Endodermal cell (in vitro differentiated cells): ENCODE measurements around the gene PRSS21. TPM values are rescaled to one million over a fixed set of nuclear protein-coding genes. Genes with fewer than 3 reads are reported as not detected.

Experiments used
- DNase-seq: peaks from one replicate; pipeline ENCODE4 v3.0.0-alpha.2; 2017
- H3K27ac ChIP-seq: 2 replicates; pipeline ENCODE4 v1.5.1; 2013; ENCODE audit warnings: mild to moderate bottlenecking, low read depth, low read length, moderate library complexity
- H3K27me3 ChIP-seq: 2 replicates; pipeline ENCODE4 v1.6.1; 2013; ENCODE audit warnings: mild to moderate bottlenecking, low read length, moderate library complexity; ENCODE audit not compliant: insufficient read depth, control insufficient read depth, poor library complexity, severe bottlenecking
- H3K36me3 ChIP-seq: 2 replicates; pipeline ENCODE4 v1.7.0; 2013; ENCODE audit warnings: mild to moderate bottlenecking, low read length, moderate library complexity; ENCODE audit not compliant: control insufficient read depth, insufficient read depth
- H3K4me1 ChIP-seq: one replicate; pipeline ENCODE4 v1.7.0; 2013; ENCODE audit warnings: low read length; ENCODE audit not compliant: control insufficient read depth, insufficient read depth
- H3K4me3 ChIP-seq: 2 replicates; pipeline ENCODE4 v1.5.1; 2013; ENCODE audit warnings: mild to moderate bottlenecking, low read length, moderate library complexity
- H3K9ac ChIP-seq: 2 replicates; pipeline ENCODE4 v1.6.1; 2013; ENCODE audit warnings: mild to moderate bottlenecking, low read length, moderate library complexity; ENCODE audit not compliant: poor library complexity, severe bottlenecking; ENCODE audit errors: extremely low read depth
- H3K9me3 ChIP-seq: 2 replicates; pipeline ENCODE4 v1.6.1; 2013; ENCODE audit warnings: mild to moderate bottlenecking, low read length, moderate library complexity; ENCODE audit not compliant: control insufficient read depth
- H3K27ac Mint-ChIP-seq: 2 replicates; pipeline ENCODE4 v1.8.0; 2020; ENCODE audit warnings: mixed read lengths
- H3K27me3 Mint-ChIP-seq: 2 replicates; pipeline ENCODE4 v1.8.0; 2021; ENCODE audit warnings: mild to moderate bottlenecking, mixed read lengths; ENCODE audit not compliant: insufficient read depth
- H3K36me3 Mint-ChIP-seq: 2 replicates; pipeline ENCODE4 v1.8.0; 2020; ENCODE audit warnings: low read depth, mixed read lengths
- H3K4me1 Mint-ChIP-seq: 2 replicates; pipeline ENCODE4 v1.8.0; 2020; ENCODE audit warnings: mixed read lengths
- H3K4me3 Mint-ChIP-seq: 2 replicates; pipeline ENCODE4 v1.8.0; 2020; ENCODE audit warnings: mild to moderate bottlenecking, moderate library complexity, mixed read lengths
- H3K9me3 Mint-ChIP-seq: 2 replicates; pipeline ENCODE4 v1.8.0; 2020; ENCODE audit warnings: mild to moderate bottlenecking, mixed read lengths
- CTCF ChIP-seq: fragments of 200-600 bp; sonication (generic); conservative IDR thresholded peaks from 2 replicates; pipeline ENCODE4 v1.5.0; 2021; ENCODE audit warnings: antibody characterized with exemption, mild to moderate bottlenecking
- WGBS, 2 experiments: methylation state at CpG; one replicate each; pipeline versions ENCODE4 v1.1.5 to v1.1.7; 2013; ENCODE audit warnings: missing lambda C conversion rate in 2 of 2, mixed read lengths in 1 of 2; ENCODE audit not compliant: insufficient coverage in 1 of 2, insufficient read length in 1 of 2; 5-methylcytosine and 5-hydroxymethylcytosine counted together
- total RNA-seq, 2 donors: library from RNA; stranded (reverse); fragmentation: NEBNext Ultra II Directional in 1 of 2; extraction: Animal tissue kit (Norgen Biotek cat#: 25700) in 1 of 2; gene quantifications; 2 replicates in 1 of 2; 3 replicates in 1 of 2; pipeline ENCODE4 v1.2.1, GENCODE V29; 2021

PRSS21 gene
- total RNA-seq, 2 donors from 2014 or later, result not detected

GRCh38 chr16:2771496-2772402, 45.3 kb upstream of the PRSS21 start:
- H3K27ac ChIP-seq, result peak overlapping the region; percentile 0
- WGBS, 2 experiments, result 97 to 98% methylated on average over 11 to 18 of the region's 18 CpGs

GRCh38 chr16:2773188-2773968, 43.7 kb upstream of the PRSS21 start:
- Histone ChIP-seq H3K36me3 (peaks cover 65% of the 10 kb centered on the region), H3K4me1 (no peaks in the 10 kb centered on the region), H3K9ac (no peak overlapping the region), H3K27ac (peak overlapping the region; percentile 16), H3K9me3 (no peaks in the 10 kb centered on the region), H3K27me3 (no peaks in the 10 kb centered on the region), H3K4me3 (no peak overlapping the region)
- Mint-ChIP-seq H3K4me3 (no peak overlapping the region), H3K4me1 (peaks cover 6% of the 10 kb centered on the region), H3K27ac (peak overlapping the region; percentile 79), H3K27me3 (no peaks in the 10 kb centered on the region), H3K36me3 (peaks cover 60% of the 10 kb centered on the region), H3K9me3 (no peaks in the 10 kb centered on the region)
- DNase-seq, result no peak
- no peak for TF ChIP-seq CTCF
- WGBS, 2 experiments, result 84 to 91% methylated on average over 11 of the region's 12 CpGs

More at GRCh38 chr16:2771496-2772402, 45.3 kb upstream of the PRSS21 start:
- H3K4me3 Mint-ChIP-seq, result no peak overlapping the region
- H3K36me3 Mint-ChIP-seq, result peaks cover 76% of the 10 kb centered on the region
- peaks cover 3% of the 10 kb centered on the region for H3K4me1 ChIP-seq
- H3K9me3 Mint-ChIP-seq, result peaks cover under 1% of the 10 kb centered on the region
- no peaks in the 10 kb centered on the region for H3K9me3 ChIP-seq
- H3K4me1 Mint-ChIP-seq, result peaks cover 2% of the 10 kb centered on the region
- no peaks in the 10 kb centered on the region for H3K27me3 Mint-ChIP-seq
- no peak for TF ChIP-seq CTCF
- H3K27me3 ChIP-seq, result no peaks in the 10 kb centered on the region
- peak overlapping the region; percentile 86 for H3K27ac Mint-ChIP-seq
- H3K36me3 ChIP-seq, result peaks cover 81% of the 10 kb centered on the region
- H3K9ac ChIP-seq, result no peak overlapping the region
- DNase-seq, result peak; percentile 64
- no peak overlapping the region for H3K4me3 ChIP-seq

- H3K4me1 Mint-ChIP-seq, result peaks cover 10% of the 10 kb centered on the region
- DNase-seq, result no peak
- H3K27ac Mint-ChIP-seq, result no peak overlapping the region
- H3K27ac ChIP-seq, result no peak overlapping the region
- peaks cover 56% of the 10 kb centered on the region for H3K36me3 ChIP-seq
- H3K27me3 Mint-ChIP-seq, result no peaks in the 10 kb centered on the region
- H3K27me3 ChIP-seq, result no peaks in the 10 kb centered on the region
- H3K4me3 ChIP-seq, result no peak overlapping the region
- no peak overlapping the region for H3K9ac ChIP-seq
- H3K9me3 ChIP-seq, result no peaks in the 10 kb centered on the region
- 80 to 95% methylated on average over 3 to 7 of the region's 7 CpGs for WGBS, 2 experiments
- no peaks in the 10 kb centered on the region for H3K9me3 Mint-ChIP-seq
- H3K4me3 Mint-ChIP-seq, result no peak overlapping the region
- peaks cover 54% of the 10 kb centered on the region for H3K36me3 Mint-ChIP-seq
- no peaks in the 10 kb centered on the region for H3K4me1 ChIP-seq
- no peak for TF ChIP-seq CTCF
These were observed 42.7 kb upstream of the PRSS21 start for GRCh38 chr16:2774161-2774891.
